Measurements from ENCODE around the gene KRT73. TPM values are rescaled to one million over a fixed set of nuclear protein-coding genes. Genes with fewer than 3 reads are reported as not detected.

KRT73 gene
- total and polyA plus RNA-seq, 4 donors = not detected

DNA sequence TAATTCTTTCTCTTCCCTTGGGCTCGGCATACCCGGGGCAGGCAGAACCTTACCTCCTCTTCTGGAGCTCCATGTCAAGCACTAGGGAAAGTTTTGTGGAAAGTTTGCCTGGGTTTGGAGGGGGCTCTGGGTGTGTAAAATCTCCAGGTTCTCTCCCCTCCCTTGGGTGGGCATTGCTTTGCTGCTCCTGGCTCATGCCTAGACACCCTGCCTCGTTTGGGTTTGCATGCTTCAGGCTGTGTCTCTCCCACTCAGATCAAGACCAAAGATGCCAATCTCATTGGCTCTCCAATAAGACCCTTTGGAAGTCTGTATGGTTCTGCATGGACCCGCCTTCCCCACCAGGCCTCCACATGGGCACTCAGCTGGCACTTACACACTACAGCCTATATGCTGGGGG lies 39.8 kb upstream of the KRT73 start:
- H3K9ac ChIP-seq (ENCODE audit: low read depth in 1 of 2, low read length in 2 of 2) = no peak overlapping the region
- no peaks in the 10 kb centered on the region for H3K36me3 ChIP-seq (ENCODE audit: control insufficient read depth in 4 of 4, insufficient read depth in 3 of 4, low read depth in 1 of 4, low read length in 3 of 4)
- WGBS = 72% methylated on average over 4 of the region's 4 CpGs
- no peaks in the 10 kb centered on the region for H3K4me1 ChIP-seq (ENCODE audit: control insufficient read depth in 4 of 4, insufficient read depth in 4 of 4, low read length in 3 of 4)
- H3K9me3 ChIP-seq (ENCODE audit: control insufficient read depth in 4 of 4, low read length in 3 of 4) = no peaks in the 10 kb centered on the region
- no peak for DNase-seq (ENCODE audit: low spot score)
- no peak overlapping the region for H3K4me3 ChIP-seq (ENCODE audit: low read depth in 1 of 3, low read length in 3 of 3)
- TF ChIP-seq, protein P1, sequence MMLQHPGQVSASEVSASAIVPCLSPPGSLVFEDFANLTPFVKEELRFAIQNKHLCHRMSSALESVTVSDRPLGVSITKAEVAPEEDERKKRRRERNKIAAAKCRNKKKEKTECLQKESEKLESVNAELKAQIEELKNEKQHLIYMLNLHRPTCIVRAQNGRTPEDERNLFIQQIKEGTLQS (IDR thresholded peaks at IDR 0.05) = no peak
- TF ChIP-seq GABPA (IDR thresholded peaks at IDR 0.05 in 1 of 2, conservative IDR thresholded peaks at IDR 0.05 in 1 of 2) (no peak), SP1 (IDR thresholded peaks at IDR 0.05) (no peak), NR2F2 (IDR thresholded peaks at IDR 0.05) (no peak), EGR1 (IDR thresholded peaks at IDR 0.05; ENCODE audit: low read depth in 2 of 2) (no peak), RAD21 (IDR thresholded peaks at IDR 0.05) (no peak), RXRA (IDR thresholded peaks at IDR 0.05) (no peak), YY1 (IDR thresholded peaks at IDR 0.05) (no peak)
- TF ChIP-seq, protein P2, sequence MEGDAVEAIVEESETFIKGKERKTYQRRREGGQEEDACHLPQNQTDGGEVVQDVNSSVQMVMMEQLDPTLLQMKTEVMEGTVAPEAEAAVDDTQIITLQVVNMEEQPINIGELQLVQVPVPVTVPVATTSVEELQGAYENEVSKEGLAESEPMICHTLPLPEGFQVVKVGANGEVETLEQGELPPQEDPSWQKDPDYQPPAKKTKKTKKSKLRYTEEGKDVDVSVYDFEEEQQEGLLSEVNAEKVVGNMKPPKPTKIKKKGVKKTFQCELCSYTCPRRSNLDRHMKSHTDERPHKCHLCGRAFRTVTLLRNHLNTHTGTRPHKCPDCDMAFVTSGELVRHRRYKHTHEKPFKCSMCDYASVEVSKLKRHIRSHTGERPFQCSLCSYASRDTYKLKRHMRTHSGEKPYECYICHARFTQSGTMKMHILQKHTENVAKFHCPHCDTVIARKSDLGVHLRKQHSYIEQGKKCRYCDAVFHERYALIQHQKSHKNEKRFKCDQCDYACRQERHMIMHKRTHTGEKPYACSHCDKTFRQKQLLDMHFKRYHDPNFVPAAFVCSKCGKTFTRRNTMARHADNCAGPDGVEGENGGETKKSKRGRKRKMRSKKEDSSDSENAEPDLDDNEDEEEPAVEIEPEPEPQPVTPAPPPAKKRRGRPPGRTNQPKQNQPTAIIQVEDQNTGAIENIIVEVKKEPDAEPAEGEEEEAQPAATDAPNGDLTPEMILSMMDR (IDR thresholded peaks at IDR 0.05; ENCODE audit: low read depth, low read length, missing input control) = no peak
- TF ChIP-seq, protein P3, sequence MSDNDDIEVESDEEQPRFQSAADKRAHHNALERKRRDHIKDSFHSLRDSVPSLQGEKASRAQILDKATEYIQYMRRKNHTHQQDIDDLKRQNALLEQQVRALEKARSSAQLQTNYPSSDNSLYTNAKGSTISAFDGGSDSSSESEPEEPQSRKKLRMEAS (IDR thresholded peaks at IDR 0.05) = no peak
- TF ChIP-seq, protein P4, sequence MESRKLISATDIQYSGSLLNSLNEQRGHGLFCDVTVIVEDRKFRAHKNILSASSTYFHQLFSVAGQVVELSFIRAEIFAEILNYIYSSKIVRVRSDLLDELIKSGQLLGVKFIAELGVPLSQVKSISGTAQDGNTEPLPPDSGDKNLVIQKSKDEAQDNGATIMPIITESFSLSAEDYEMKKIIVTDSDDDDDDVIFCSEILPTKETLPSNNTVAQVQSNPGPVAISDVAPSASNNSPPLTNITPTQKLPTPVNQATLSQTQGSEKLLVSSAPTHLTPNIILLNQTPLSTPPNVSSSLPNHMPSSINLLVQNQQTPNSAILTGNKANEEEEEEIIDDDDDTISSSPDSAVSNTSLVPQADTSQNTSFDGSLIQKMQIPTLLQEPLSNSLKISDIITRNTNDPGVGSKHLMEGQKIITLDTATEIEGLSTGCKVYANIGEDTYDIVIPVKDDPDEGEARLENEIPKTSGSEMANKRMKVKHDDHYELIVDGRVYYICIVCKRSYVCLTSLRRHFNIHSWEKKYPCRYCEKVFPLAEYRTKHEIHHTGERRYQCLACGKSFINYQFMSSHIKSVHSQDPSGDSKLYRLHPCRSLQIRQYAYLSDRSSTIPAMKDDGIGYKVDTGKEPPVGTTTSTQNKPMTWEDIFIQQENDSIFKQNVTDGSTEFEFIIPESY (IDR thresholded peaks at IDR 0.05) = no peak
- no peak overlapping the region for H3K27ac ChIP-seq (ENCODE audit: low read depth in 1 of 2, low read length in 2 of 2)
- peaks cover 0 to 2% (median 0%) of the 10 kb centered on the region in 4 donors for H3K27me3 ChIP-seq (ENCODE audit: control insufficient read depth in 4 of 4, insufficient read depth in 4 of 4, low read length in 3 of 4)

DNA sequence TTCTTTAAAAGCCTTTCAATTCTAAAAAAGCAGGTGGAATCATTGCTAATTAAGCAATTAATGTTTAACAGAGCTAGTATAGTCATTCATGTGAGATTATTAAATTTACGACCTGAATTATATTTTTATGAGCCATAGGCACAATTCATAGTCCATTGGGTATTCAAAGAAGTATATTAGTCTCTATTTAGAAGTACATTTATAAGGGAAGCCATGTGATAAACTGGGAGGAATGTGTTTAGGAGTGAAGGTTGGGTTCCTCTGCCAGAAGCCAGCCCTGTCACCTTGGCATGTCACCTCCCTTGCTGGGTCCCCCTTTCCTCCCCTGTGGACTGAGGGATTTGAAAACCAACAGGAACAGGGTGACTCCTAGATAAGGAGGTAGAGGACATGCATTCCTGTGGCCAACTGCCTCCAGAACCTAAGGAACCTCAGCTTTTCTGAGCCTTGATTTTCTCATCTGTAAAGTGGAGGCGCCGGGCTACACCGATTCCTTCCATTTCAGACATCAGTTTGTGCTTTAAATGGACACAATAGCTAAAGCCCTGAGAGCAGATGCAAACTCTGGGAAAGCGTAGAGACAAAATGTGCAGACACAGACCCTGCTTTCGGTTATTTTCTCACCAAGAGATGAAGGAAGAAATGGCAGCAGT lies 39.0 kb upstream of the KRT73 start:
- Histone ChIP-seq H3K9me3 (ENCODE audit: control insufficient read depth in 4 of 4, low read length in 3 of 4) (no peaks in the 10 kb centered on the region), H3K36me3 (ENCODE audit: control insufficient read depth in 4 of 4, insufficient read depth in 3 of 4, low read depth in 1 of 4, low read length in 3 of 4) (no peaks in the 10 kb centered on the region), H3K9ac (ENCODE audit: low read depth in 1 of 2, low read length in 2 of 2) (no peak overlapping the region), H3K4me1 (ENCODE audit: control insufficient read depth in 4 of 4, insufficient read depth in 4 of 4, low read length in 3 of 4) (no peaks in the 10 kb centered on the region), H3K27ac (ENCODE audit: low read depth in 1 of 2, low read length in 2 of 2) (no peak overlapping the region), H3K27me3 (ENCODE audit: control insufficient read depth in 4 of 4, insufficient read depth in 4 of 4, low read length in 3 of 4) (peaks cover 0 to 2% (median 0%) of the 10 kb centered on the region in 4 donors), H3K4me3 (ENCODE audit: low read depth in 1 of 3, low read length in 3 of 3) (no peak overlapping the region)
- 90% methylated on average over 6 of the region's 6 CpGs for WGBS
- DNase-seq (ENCODE audit: low spot score) = no peak
- TF ChIP-seq EGR1 (IDR thresholded peaks at IDR 0.05; ENCODE audit: low read depth in 2 of 2) (no peak), TAF1 (conservative IDR thresholded peaks at IDR 0.05) (no peak), FOXA2 (IDR thresholded peaks at IDR 0.05) (no peak), SP1 (IDR thresholded peaks at IDR 0.05) (no peak), FOXA1 (IDR thresholded peaks at IDR 0.05) (no peak), GABPA (IDR thresholded peaks at IDR 0.05 in 1 of 2, conservative IDR thresholded peaks at IDR 0.05 in 1 of 2) (no peak), YY1 (IDR thresholded peaks at IDR 0.05) (no peak), JUND (IDR thresholded peaks at IDR 0.05) (no peak), NR2F2 (IDR thresholded peaks at IDR 0.05) (no peak), HNF4A (conservative IDR thresholded peaks at IDR 0.05) (no peak), RAD21 (IDR thresholded peaks at IDR 0.05) (no peak), HNF4G (IDR thresholded peaks at IDR 0.05) (no peak)
- TF ChIP-seq, protein P5, sequence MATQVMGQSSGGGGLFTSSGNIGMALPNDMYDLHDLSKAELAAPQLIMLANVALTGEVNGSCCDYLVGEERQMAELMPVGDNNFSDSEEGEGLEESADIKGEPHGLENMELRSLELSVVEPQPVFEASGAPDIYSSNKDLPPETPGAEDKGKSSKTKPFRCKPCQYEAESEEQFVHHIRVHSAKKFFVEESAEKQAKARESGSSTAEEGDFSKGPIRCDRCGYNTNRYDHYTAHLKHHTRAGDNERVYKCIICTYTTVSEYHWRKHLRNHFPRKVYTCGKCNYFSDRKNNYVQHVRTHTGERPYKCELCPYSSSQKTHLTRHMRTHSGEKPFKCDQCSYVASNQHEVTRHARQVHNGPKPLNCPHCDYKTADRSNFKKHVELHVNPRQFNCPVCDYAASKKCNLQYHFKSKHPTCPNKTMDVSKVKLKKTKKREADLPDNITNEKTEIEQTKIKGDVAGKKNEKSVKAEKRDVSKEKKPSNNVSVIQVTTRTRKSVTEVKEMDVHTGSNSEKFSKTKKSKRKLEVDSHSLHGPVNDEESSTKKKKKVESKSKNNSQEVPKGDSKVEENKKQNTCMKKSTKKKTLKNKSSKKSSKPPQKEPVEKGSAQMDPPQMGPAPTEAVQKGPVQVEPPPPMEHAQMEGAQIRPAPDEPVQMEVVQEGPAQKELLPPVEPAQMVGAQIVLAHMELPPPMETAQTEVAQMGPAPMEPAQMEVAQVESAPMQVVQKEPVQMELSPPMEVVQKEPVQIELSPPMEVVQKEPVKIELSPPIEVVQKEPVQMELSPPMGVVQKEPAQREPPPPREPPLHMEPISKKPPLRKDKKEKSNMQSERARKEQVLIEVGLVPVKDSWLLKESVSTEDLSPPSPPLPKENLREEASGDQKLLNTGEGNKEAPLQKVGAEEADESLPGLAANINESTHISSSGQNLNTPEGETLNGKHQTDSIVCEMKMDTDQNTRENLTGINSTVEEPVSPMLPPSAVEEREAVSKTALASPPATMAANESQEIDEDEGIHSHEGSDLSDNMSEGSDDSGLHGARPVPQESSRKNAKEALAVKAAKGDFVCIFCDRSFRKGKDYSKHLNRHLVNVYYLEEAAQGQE (IDR thresholded peaks at IDR 0.05) = no peak
- TF ChIP-seq, protein P4 (IDR thresholded peaks at IDR 0.05) = no peak
- TF ChIP-seq, protein P3 (IDR thresholded peaks at IDR 0.05) = no peak
- TF ChIP-seq, protein P2 (IDR thresholded peaks at IDR 0.05; ENCODE audit: low read depth, low read length, missing input control) = no peak
